D721Med (cell line): ENCODE data around the gene LRP3.

Source experiments
- DNase-seq: peaks from one replicate; pipeline ENCODE4 v3.0.0; 2011; ENCODE audit warnings: low spot score; ENCODE audit not compliant: insufficient read length
- FAIRE-seq: peaks from 2 replicates; lab custom pipeline; 2011; peaks lifted over from hg19 to GRCh38; lab: Jason Lieb, UNC
- TF ChIP-seq, protein P1 (sequence below): IDR thresholded peaks from 2 replicates; pipeline ENCODE4 v1.5.1; 2012; ENCODE audit warnings: mild to moderate bottlenecking, control low read depth; ENCODE audit not compliant: insufficient read depth; ENCODE audit errors: missing control alignments

The LRP3 gene

DNA sequence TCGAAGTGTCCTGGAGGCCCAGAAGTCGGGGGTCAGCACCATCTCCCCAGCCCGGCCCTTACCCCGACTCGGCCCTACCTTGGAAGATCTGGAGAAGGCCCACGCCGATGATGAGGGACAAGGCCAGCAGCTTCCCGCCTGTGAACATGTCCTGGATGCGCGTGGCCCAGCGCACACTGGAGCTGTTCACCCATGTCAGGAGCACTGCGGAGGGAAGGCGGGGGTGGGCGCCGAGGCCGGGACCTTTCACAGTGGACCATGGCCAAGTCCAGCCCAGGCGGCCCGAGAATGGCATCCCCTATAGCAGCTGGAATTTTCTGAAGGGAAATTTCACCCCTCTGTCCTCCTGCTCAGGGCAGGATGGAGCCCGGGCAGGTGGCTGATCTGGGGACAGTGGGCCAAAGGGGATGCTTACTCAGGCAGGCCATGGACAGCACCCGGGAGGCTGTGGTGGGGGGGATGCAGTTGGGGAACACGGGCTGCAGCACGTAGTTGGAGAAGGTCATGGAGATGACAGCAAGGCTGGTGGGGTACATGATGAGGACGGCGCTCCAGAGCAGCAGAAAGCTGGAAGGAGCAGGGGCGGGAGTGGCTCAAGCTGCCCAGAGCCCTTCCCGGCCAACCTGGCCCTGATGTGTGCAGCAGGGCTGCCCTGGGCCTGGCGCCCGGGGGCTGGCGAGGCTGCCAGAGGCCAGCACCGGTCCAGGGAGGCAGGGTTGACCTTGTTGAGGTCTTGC lies 18.5 kb downstream of the LRP3 start:
- DNase-seq (no peak), FAIRE-seq (no peak)
- TF ChIP-seq, protein P1, sequence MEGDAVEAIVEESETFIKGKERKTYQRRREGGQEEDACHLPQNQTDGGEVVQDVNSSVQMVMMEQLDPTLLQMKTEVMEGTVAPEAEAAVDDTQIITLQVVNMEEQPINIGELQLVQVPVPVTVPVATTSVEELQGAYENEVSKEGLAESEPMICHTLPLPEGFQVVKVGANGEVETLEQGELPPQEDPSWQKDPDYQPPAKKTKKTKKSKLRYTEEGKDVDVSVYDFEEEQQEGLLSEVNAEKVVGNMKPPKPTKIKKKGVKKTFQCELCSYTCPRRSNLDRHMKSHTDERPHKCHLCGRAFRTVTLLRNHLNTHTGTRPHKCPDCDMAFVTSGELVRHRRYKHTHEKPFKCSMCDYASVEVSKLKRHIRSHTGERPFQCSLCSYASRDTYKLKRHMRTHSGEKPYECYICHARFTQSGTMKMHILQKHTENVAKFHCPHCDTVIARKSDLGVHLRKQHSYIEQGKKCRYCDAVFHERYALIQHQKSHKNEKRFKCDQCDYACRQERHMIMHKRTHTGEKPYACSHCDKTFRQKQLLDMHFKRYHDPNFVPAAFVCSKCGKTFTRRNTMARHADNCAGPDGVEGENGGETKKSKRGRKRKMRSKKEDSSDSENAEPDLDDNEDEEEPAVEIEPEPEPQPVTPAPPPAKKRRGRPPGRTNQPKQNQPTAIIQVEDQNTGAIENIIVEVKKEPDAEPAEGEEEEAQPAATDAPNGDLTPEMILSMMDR = no peak

DNA sequence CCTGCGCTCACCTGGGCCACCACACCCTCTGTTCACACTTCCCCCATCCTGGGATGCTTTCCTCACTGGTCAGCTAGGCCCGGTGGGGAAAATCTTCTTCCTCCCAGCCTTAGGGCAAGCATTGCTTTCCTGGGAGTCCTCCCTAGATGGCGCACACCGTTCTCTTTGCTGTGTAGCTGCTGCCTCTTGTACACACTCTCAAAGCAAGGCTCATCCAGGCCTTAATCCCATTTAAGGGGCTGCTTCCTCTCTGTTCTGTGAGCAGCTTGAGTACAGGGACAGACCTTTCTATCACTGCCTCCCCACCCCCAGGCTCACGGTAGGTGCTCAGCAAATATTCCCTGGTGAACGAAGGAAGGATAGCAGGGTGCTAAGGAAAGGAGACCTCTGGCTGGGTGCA lies 20.5 kb downstream of the LRP3 start:
- TF ChIP-seq, protein P1 = peak; percentile 40
- DNase-seq = peak; percentile 72
- no peak for FAIRE-seq

DNA sequence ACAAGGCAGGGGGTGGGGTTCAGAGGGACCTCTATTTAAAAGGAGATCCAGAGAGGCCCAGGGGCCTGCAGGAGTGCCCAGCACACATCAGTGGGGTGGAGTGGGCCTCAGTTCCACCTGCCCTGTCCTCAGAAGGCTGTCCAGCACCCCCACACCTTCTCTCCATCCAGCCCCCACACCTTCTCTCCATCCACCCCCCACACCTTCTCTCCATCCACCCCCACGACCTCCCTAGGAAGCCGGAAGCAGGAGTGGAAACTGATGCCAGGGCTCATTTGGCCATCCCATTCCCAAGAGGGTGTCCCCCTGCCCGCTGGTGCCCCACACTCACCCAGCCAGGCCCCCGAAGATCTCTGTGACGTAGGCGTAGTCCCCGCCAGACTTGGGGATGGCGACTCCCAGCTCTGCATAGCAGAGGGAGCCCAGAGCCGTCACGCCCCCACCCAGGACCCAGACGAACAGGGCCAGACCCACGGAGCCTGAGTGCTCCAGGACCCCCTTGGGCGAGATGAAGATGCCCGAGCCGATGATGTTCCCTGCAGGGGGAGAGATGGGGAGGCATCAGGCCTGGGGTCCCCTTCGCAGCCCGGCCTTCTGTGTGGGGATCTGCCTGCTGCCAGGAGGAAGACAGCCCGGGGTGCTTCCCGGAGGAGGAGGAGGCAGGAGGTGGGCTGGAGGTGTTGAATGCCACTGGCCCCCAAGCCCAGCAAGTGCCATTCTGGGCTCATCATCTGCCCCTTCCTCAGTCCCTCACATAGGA lies 21.5 kb downstream of the LRP3 start:
- TF ChIP-seq, protein P1 = no peak
- FAIRE-seq (no peak), DNase-seq (no peak)

DNA sequence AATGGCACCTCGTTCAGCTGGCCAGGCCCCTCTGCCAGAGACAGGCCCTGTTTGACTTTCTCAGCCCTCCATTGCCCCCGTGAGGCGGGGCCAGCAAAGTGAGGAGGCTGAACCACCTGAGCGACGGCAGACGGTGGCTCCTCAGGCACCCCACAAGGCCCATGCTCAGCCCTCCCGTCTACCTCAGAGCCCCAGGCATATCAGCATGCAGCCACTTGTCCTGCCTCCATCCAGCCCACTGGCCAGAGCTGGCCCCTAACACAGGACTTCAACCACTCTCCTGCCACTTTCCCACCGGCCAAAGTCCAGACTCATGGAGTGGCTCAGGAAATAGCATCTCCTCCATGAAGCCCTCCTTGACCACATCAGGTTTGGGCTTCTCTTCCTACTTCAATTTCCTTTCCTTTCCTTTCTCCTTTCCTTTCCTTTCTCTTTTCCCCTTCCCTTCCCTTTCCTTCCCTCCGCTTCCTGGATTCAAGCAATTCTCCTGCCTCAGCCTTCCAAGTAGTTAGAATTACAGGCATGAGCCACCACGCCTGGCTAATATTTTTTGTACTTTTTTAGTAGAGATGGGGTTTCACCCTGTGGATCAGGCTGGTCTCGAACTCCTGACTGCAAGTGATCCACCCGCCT lies 22.2 kb downstream of the LRP3 start:
- FAIRE-seq (no peak), DNase-seq (no peak)
- TF ChIP-seq, protein P1 = no peak

DNA sequence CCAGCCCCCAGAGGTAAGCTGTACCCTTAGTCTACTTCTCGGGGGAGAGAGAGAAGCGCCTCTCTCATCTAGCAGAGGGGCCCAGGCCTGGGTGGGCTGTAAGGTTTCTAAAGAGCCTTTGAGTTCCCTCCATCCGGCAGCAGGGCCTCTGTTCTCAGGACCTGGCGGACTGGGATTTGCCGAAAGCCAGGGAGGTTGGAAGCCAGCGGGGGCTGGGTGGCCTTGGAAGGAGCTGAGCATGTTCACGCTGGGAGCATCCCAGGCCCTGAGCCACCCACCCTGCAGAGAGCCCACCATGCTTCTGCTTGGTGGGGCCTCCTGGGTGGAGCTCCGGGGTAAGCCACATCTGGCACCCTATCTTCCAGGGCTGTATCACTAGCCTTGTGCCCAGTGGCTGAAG lies 23.8 kb downstream of the LRP3 start:
- no peak for DNase-seq
- TF ChIP-seq, protein P1 = no peak
- no peak for FAIRE-seq

DNA sequence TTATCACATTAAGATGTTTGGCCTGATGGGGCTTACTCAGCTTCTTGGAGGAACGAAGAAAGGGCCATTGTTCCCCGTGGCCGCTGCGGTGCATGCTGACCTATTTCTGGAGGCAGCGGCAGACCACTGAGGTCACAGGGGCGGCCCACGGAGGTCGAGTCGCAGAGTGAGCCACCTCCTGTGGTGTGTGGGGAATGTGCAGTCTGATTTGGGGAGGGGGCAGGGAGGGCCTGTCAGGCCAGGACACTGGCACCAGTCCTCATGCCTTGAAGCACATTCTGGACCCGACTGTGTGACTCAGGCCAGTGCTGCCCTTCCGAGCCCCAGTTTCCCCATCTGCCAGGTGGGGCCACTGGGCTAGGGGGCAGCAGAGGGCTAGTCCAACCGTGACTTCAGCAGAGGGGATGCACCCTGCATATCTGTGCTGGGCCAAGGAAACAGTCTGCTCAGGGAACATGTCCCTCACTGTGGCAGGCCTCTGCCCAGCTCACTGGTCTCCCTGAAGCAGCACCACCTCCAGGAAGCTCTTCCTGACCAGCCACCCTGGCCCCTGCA lies 25.2 kb downstream of the LRP3 start:
- FAIRE-seq = no peak

More for the DNA sequence above, 25.2 kb downstream of the LRP3 start:
- TF ChIP-seq, protein P1 = no peak
- DNase-seq = no peak
